ENCODE data around the gene PSMB5.

PSMB5 gene

DNA sequence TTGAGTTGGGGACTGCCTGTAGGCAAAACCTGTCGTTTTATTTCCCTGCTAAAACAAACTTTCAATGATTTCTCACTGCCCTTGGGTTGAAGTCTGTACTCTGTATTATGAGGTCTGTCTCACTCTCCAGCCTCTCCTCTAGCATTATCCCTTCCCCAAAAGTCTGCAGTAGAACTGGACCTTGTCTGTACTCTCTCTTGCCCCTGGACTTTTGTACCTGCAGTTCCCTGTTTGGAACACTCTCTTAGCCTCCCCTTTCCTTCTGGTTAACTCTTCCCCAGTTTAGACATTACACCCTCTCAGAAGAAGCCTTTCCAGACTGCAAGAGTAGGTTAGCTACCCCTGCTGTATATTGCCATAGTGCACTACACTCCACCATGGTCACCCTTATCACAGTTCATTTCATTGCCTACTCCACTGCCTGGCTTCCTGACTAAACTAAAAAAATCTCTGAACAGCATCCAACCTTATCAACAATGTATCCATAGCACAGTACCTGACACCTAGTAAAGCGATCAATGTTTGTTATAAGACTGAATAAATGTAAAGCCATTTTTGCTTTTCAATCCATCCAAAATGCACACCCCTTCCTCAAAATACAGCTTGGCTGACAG, 48.7 kb downstream of the PSMB5 start:
- no peaks in the 10 kb centered on the region for H3K79me2 ChIP-seq (ENCODE audit: insufficient read depth, low read depth)
- no peaks in the 10 kb centered on the region for H3K36me3 ChIP-seq (ENCODE audit: insufficient read depth)
- no peak overlapping the region for H3K4me3 ChIP-seq (IDR thresholded peaks at IDR 0.05; ENCODE audit: insufficient read depth, low read depth, low read length)
- H4K20me1 ChIP-seq (ENCODE audit: insufficient read depth): no peaks in the 10 kb centered on the region
- TF ChIP-seq, protein P1, sequence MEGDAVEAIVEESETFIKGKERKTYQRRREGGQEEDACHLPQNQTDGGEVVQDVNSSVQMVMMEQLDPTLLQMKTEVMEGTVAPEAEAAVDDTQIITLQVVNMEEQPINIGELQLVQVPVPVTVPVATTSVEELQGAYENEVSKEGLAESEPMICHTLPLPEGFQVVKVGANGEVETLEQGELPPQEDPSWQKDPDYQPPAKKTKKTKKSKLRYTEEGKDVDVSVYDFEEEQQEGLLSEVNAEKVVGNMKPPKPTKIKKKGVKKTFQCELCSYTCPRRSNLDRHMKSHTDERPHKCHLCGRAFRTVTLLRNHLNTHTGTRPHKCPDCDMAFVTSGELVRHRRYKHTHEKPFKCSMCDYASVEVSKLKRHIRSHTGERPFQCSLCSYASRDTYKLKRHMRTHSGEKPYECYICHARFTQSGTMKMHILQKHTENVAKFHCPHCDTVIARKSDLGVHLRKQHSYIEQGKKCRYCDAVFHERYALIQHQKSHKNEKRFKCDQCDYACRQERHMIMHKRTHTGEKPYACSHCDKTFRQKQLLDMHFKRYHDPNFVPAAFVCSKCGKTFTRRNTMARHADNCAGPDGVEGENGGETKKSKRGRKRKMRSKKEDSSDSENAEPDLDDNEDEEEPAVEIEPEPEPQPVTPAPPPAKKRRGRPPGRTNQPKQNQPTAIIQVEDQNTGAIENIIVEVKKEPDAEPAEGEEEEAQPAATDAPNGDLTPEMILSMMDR (conservative IDR thresholded peaks at IDR 0.05; ENCODE audit: low read depth, low read length): no peak
- H2AFZ ChIP-seq (ENCODE audit: low read depth): no peak overlapping the region
- no peaks in the 10 kb centered on the region for H3K27me3 ChIP-seq (ENCODE audit: insufficient read depth, low read depth)
- H3K27ac ChIP-seq: no peak overlapping the region
- no peak overlapping the region for H3K9ac ChIP-seq
- no peak overlapping the region for H3K4me2 ChIP-seq
- H3K4me1 ChIP-seq (ENCODE audit: low read depth, poor library complexity, severe bottlenecking): no peaks in the 10 kb centered on the region

DNA sequence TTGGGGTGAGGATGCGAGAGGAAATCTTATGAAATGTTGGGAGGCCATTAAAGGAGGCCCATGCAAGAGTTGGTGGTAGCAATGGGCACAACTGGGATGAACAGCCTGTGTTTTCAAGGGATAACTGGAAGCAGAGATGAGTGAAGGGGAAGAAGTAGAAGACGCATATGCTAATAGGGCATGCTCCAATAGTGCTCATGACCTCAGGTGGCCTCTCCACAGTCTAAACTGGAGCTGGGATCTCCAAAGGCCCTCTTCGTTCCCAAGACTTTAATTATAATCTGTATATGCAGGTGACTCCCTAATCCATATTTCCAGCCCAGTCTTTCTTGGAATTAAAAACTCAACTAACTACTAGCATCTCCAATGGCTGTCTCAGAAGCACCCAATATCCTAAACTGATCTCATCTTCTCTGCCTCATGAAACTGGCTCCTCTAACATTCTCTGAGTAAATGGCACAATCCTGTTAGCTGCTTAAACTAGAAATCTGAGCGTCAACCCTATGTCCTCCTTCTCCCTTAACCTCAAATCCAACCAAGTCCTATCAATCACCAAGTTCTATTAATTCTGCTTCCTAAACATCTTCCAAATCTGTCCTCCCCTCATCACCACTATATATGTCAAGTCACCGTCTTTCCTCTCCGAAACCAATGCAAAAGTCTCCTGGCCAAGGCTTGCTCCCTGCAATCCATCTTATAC, 49.6 kb downstream of the PSMB5 start:
- TF ChIP-seq, protein P1 (conservative IDR thresholded peaks at IDR 0.05; ENCODE audit: low read depth, low read length): no peak
- no peak overlapping the region for H2AFZ ChIP-seq (ENCODE audit: low read depth)
- no peak overlapping the region for H3K4me3 ChIP-seq (IDR thresholded peaks at IDR 0.05; ENCODE audit: insufficient read depth, low read depth, low read length)
- no peaks in the 10 kb centered on the region for H3K27me3 ChIP-seq (ENCODE audit: insufficient read depth, low read depth)
- H3K4me1 ChIP-seq (ENCODE audit: low read depth, poor library complexity, severe bottlenecking): no peaks in the 10 kb centered on the region
- H3K79me2 ChIP-seq (ENCODE audit: insufficient read depth, low read depth): no peaks in the 10 kb centered on the region
- no peaks in the 10 kb centered on the region for H3K36me3 ChIP-seq (ENCODE audit: insufficient read depth)
- H3K4me2 ChIP-seq: no peak overlapping the region
- H4K20me1 ChIP-seq (ENCODE audit: insufficient read depth): no peaks in the 10 kb centered on the region
- no peak overlapping the region for H3K9ac ChIP-seq
- H3K27ac ChIP-seq: no peak overlapping the region

DNA sequence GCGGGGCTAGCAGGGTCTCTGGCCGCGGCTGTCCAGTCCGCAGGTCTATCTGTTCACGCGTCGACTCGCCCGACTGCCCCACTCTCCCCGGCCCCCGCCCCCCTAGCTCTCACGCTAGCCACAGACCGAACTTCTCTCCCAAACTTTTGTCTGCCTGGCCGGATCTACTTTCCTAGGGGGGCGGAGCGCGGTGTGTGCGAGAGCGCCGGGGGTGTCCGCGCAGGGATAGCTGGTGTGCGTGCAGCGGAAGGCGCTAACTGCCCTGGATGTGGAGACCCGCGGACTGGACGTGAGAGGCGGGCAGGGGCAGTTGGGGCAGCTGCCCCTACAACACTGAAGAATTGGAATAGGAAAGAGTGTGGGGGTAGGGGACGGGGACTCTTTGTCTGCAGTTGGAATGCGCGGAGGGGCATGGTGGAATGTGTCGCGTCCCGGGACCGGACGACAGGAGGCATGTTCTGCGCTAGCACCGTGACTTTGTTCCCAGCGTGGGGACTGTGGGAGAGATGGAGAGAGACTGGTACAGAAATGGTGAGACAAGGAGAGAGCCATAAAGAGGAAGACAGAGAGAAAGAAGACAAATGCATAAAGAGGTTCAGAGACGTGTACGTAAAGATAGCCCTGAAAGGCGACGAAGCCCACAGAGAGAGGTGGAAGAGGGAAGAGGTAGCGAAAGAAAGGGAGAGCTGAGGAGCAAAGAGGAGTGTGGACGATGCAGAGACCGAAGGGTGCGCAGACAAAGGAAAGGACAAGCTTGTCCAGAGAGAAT, 52.0 kb downstream of the PSMB5 start, which contains the start of gene AJUBA:
Gene AJUBA (minus strand): TSS at position 75 of the 769 bp plus-strand sequence. CDS start 285 bp downstream, outside the sequence.
- H3K36me3 ChIP-seq (ENCODE audit: insufficient read depth): no peaks in the 10 kb centered on the region
- H3K4me3 ChIP-seq (IDR thresholded peaks at IDR 0.05; ENCODE audit: insufficient read depth, low read depth, low read length): no peak within 1 kb of the TSS
- H3K4me2 ChIP-seq: peak within 1 kb of the TSS; percentile 38
- H4K20me1 ChIP-seq (ENCODE audit: insufficient read depth): no peaks in the 10 kb centered on the region
- peak within 1 kb of the TSS; percentile 38; the same call in 1 of the 2 replicates for H2AFZ ChIP-seq (ENCODE audit: low read depth)
- H3K27me3 ChIP-seq (ENCODE audit: insufficient read depth, low read depth): no peaks in the 10 kb centered on the region
- no peaks in the 10 kb centered on the region for H3K4me1 ChIP-seq (ENCODE audit: low read depth, poor library complexity, severe bottlenecking)
- no peaks in the 10 kb centered on the region for H3K79me2 ChIP-seq (ENCODE audit: insufficient read depth, low read depth)
- no peak within 1 kb of the TSS for H3K9ac ChIP-seq
- TF ChIP-seq, protein P1 (conservative IDR thresholded peaks at IDR 0.05; ENCODE audit: low read depth, low read length): no peak
- no peak within 1 kb of the TSS for H3K27ac ChIP-seq

DNA sequence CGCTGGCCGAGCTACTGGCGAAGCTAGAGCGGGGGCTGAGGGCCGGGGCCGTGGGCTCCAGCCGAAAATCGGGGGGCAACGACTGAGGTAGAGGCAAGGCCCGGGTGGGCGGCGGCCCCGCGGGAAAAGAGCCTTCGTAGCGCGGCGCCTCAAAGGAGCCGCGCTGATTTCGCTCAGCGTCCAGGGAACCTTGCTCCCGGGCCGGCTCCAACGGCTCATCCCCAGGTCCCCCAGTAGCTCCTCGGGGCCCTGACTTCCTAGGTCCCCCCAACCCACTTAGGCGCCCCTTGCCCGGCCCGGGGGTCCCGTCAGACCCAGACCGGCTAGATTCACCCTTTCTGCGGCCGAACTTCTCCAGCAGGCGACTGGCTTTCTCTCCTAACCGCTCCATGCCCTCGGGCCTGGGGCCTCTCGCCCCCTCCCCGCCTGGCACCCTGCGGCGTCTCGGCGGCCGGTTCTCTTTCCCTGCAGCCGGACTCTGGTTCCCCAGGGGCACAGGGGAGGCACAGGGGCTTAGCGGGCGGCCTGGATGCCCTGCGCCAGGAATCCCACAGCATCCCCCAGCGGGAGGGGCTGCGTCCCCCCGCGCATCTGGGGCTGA, 52.7 kb downstream of the PSMB5 start:
- Histone ChIP-seq H3K27me3 (ENCODE audit: insufficient read depth, low read depth) (no peaks in the 10 kb centered on the region), H3K9ac (no peak overlapping the region), H3K4me1 (ENCODE audit: low read depth, poor library complexity, severe bottlenecking) (no peaks in the 10 kb centered on the region), H4K20me1 (ENCODE audit: insufficient read depth) (no peaks in the 10 kb centered on the region), H2AFZ (ENCODE audit: low read depth) (peak overlapping the region; percentile 38; the same call in 1 of the 2 replicates), H3K79me2 (ENCODE audit: insufficient read depth, low read depth) (no peaks in the 10 kb centered on the region), H3K4me3 (IDR thresholded peaks at IDR 0.05; ENCODE audit: insufficient read depth, low read depth, low read length) (no peak overlapping the region), H3K4me2 (peak overlapping the region; percentile 21), H3K27ac (no peak overlapping the region), H3K36me3 (ENCODE audit: insufficient read depth) (no peaks in the 10 kb centered on the region)
- TF ChIP-seq, protein P1 (conservative IDR thresholded peaks at IDR 0.05; ENCODE audit: low read depth, low read length): no peak

All from KMS-11 (cell line).